SK-N-SH (cell line): ENCODE data around the gene STOML2.

Source experiments
- CTCF ChIP-seq: fragments of 200-600 bp; sonication (generic); IDR thresholded peaks from 2 replicates; pipeline ENCODE4 v1.6.1; 2017; ENCODE audit warnings: antibody characterized with exemption, mild to moderate bottlenecking, moderate library complexity
- EP300 ChIP-seq, 2 experiments: IDR thresholded peaks; 2 replicates each; pipeline versions ENCODE4 v1.4.0 to v1.6.1; 2012; ENCODE audit warnings: borderline replicate concordance in 1 of 2, low read depth in 1 of 2, low read length in 1 of 2
- EZH2phosphoT487 ChIP-seq: fragments of 200-600 bp; sonication (generic); IDR thresholded peaks from 2 replicates; pipeline ENCODE4 v1.6.1; 2017; ENCODE audit warnings: low read depth, mixed run types, mild to moderate bottlenecking, antibody characterized with exemption, moderate library complexity, borderline replicate concordance
- FOXJ3 ChIP-seq: sonication (generic); formaldehyde crosslinking; IDR thresholded peaks from 2 replicates; pipeline ENCODE4 v1.5.1; 2020; ENCODE audit warnings: mild to moderate bottlenecking, missing genetic modification reagents
- IRF3 ChIP-seq: fragments of 150-350 bp; IDR thresholded peaks from 2 replicates; pipeline ENCODE4 v1.6.1; 2016; ENCODE audit warnings: mild to moderate bottlenecking, low read depth, low read length
- JUND ChIP-seq: IDR thresholded peaks from 2 replicates; pipeline ENCODE4 v1.4.0; 2012
- MAX ChIP-seq: IDR thresholded peaks from 2 replicates; pipeline ENCODE4 v1.4.0; 2012; ENCODE audit warnings: low read depth
- POLR2AphosphoS5 ChIP-seq: IDR thresholded peaks from 2 replicates; pipeline ENCODE4 v1.6.1; 2012; ENCODE audit warnings: low read depth, low read length
- RAD21 ChIP-seq: IDR thresholded peaks from 2 replicates; pipeline ENCODE4 v1.6.1; 2012; ENCODE audit warnings: mild to moderate bottlenecking, low read length
- REST ChIP-seq: IDR thresholded peaks from 2 replicates; pipeline ENCODE4 v1.6.1; 2012; ENCODE audit warnings: mild to moderate bottlenecking, low read depth, low read length, moderate library complexity
- SIN3A ChIP-seq: IDR thresholded peaks from 2 replicates; pipeline ENCODE4 v1.6.1; 2012; ENCODE audit warnings: low read depth, mild to moderate bottlenecking, low read length, moderate library complexity, borderline replicate concordance
- SMC3 ChIP-seq: IDR thresholded peaks from 2 replicates; pipeline ENCODE4 v1.6.1; 2012; ENCODE audit warnings: low read depth, low read length, improper control_type of control experiment
- TAF1 ChIP-seq: IDR thresholded peaks from 2 replicates; pipeline ENCODE4 v1.6.1; 2012; ENCODE audit warnings: low read depth, mild to moderate bottlenecking, low read length, moderate library complexity, borderline replicate concordance
- USF2 ChIP-seq: fragments of 150-350 bp; IDR thresholded peaks from 2 replicates; pipeline ENCODE4 v1.6.1; 2017; ENCODE audit warnings: antibody characterized with exemption, low read length, low read depth, borderline replicate concordance

GRCh38 chr9:35073279-35073612, 29.7 kb downstream of the STOML2 start:
- TF ChIP-seq SMC3: no peak
- TF ChIP-seq CTCF: no peak
- TF ChIP-seq POLR2AphosphoS5: no peak
- no peak for TF ChIP-seq IRF3
- TF ChIP-seq EP300 (IDR thresholded peaks at IDR 0.05; ENCODE audit: borderline replicate concordance in 1 of 2, low read depth in 1 of 2, low read length in 1 of 2): no peak
- TF ChIP-seq REST: no peak
- TF ChIP-seq USF2: no peak
- TF ChIP-seq MAX: no peak
- TF ChIP-seq TAF1: no peak
- TF ChIP-seq RAD21: no peak
- no peak for TF ChIP-seq JUND
- no peak for TF ChIP-seq SIN3A
- TF ChIP-seq FOXJ3 (CRISPR knock-in tag): no peak
- TF ChIP-seq EZH2phosphoT487: no peak
